K562 (cell line): Measurements from ENCODE around the gene ZFP57.

Experiments used
- CTCF ChIP-seq, 3 experiments: IDR thresholded peaks in 2 of 3; conservative IDR thresholded peaks in 1 of 3; 2 replicates each; pipeline ENCODE4 v1.5.1; 2011 to 2012; ENCODE audit warnings: low read length in 3 of 3, mild to moderate bottlenecking in 3 of 3, control low read depth in 2 of 3, improper control_type of control experiment in 1 of 3, inconsistent platforms in 1 of 3, low read depth in 1 of 3, mixed read lengths in 1 of 3, moderate library complexity in 1 of 3; ENCODE audit not compliant: insufficient read depth in 2 of 3
- EP300 ChIP-seq: IDR thresholded peaks from 2 replicates; pipeline ENCODE4 v1.6.1; 2012; ENCODE audit warnings: low read length, improper control_type of control experiment
- LEF1 ChIP-seq: fragments of 450-650 bp; IDR thresholded peaks from 2 replicates; pipeline ENCODE4 v1.6.1; 2016; ENCODE audit warnings: mild to moderate bottlenecking
- MAFK ChIP-seq: IDR thresholded peaks from 2 replicates; pipeline ENCODE4 v1.6.1; 2011; ENCODE audit warnings: low read length, improper control_type of control experiment
- MEF2D ChIP-seq: conservative IDR thresholded peaks from 2 replicates; pipeline ENCODE4 v1.6.1; 2016; ENCODE audit warnings: low read depth, missing genetic modification characterization, missing compliant biosample characterization
- PHB2 ChIP-seq: fragments of 450-650 bp; IDR thresholded peaks from 2 replicates; pipeline ENCODE4 v1.6.1; 2017; ENCODE audit warnings: low read depth
- POLR2AphosphoS5 ChIP-seq: IDR thresholded peaks from 2 replicates; pipeline ENCODE4 v1.6.1; 2011; ENCODE audit warnings: mild to moderate bottlenecking, low read depth, low read length, moderate library complexity; ENCODE audit not compliant: control insufficient read depth, insufficient read depth
- PURB ChIP-seq: sonication (generic); formaldehyde crosslinking; IDR thresholded peaks from 2 replicates; pipeline ENCODE4 v1.9.0; 2021; ENCODE audit warnings: low read depth, mild to moderate bottlenecking, missing genetic modification reagents
- SP1 ChIP-seq: sonication (generic); formaldehyde crosslinking; IDR thresholded peaks from 2 replicates; pipeline ENCODE4 v1.8.1; 2022; ENCODE audit warnings: mild to moderate bottlenecking, missing genetic modification reagents
- SPI1 ChIP-seq: IDR thresholded peaks from 2 replicates; pipeline ENCODE4 v1.6.1; 2011; ENCODE audit warnings: low read depth, low read length, control low read depth, borderline replicate concordance
- TF ChIP-seq, protein P1 (sequence below): fragments of 450-650 bp; IDR thresholded peaks from 2 replicates; pipeline ENCODE4 v1.6.1; 2016; ENCODE audit warnings: low read depth
- TF ChIP-seq, protein P2 (sequence below): fragments of 450-650 bp; formaldehyde crosslinking; IDR thresholded peaks from 2 replicates; pipeline ENCODE4 v1.4.0; 2020; ENCODE audit warnings: mild to moderate bottlenecking, moderate library complexity

DNA sequence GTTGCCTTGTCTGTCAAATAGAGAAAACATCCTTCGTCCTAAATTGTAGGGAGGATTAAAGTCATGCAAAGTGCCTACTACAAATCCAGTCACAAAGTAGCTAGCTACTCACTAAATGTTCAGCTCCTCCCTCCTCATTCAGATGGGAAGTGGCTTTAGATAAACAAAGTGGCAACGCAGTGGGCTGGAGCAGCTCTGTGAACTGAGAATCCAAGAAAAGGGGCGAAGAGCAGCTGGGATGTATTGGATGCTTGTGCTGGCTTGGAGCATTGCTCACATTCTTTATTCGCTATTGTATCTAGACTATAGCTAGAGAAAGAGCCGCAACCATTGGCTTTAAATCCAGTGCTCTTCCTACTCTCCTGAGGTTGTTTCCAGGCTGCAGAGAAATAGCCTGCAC lies 13.8 kb downstream of the ZFP57 start:
- TF ChIP-seq POLR2AphosphoS5: no peak
- no peak for TF ChIP-seq CTCF (IDR thresholded peaks at IDR 0.05 in 2 of 3, conservative IDR thresholded peaks at IDR 0.05 in 1 of 3; ENCODE audit: insufficient read depth in 2 of 3, low read depth in 1 of 3, low read length in 3 of 3)
- no peak for TF ChIP-seq SP1 (CRISPR knock-in tag)
- TF ChIP-seq, protein P1, sequence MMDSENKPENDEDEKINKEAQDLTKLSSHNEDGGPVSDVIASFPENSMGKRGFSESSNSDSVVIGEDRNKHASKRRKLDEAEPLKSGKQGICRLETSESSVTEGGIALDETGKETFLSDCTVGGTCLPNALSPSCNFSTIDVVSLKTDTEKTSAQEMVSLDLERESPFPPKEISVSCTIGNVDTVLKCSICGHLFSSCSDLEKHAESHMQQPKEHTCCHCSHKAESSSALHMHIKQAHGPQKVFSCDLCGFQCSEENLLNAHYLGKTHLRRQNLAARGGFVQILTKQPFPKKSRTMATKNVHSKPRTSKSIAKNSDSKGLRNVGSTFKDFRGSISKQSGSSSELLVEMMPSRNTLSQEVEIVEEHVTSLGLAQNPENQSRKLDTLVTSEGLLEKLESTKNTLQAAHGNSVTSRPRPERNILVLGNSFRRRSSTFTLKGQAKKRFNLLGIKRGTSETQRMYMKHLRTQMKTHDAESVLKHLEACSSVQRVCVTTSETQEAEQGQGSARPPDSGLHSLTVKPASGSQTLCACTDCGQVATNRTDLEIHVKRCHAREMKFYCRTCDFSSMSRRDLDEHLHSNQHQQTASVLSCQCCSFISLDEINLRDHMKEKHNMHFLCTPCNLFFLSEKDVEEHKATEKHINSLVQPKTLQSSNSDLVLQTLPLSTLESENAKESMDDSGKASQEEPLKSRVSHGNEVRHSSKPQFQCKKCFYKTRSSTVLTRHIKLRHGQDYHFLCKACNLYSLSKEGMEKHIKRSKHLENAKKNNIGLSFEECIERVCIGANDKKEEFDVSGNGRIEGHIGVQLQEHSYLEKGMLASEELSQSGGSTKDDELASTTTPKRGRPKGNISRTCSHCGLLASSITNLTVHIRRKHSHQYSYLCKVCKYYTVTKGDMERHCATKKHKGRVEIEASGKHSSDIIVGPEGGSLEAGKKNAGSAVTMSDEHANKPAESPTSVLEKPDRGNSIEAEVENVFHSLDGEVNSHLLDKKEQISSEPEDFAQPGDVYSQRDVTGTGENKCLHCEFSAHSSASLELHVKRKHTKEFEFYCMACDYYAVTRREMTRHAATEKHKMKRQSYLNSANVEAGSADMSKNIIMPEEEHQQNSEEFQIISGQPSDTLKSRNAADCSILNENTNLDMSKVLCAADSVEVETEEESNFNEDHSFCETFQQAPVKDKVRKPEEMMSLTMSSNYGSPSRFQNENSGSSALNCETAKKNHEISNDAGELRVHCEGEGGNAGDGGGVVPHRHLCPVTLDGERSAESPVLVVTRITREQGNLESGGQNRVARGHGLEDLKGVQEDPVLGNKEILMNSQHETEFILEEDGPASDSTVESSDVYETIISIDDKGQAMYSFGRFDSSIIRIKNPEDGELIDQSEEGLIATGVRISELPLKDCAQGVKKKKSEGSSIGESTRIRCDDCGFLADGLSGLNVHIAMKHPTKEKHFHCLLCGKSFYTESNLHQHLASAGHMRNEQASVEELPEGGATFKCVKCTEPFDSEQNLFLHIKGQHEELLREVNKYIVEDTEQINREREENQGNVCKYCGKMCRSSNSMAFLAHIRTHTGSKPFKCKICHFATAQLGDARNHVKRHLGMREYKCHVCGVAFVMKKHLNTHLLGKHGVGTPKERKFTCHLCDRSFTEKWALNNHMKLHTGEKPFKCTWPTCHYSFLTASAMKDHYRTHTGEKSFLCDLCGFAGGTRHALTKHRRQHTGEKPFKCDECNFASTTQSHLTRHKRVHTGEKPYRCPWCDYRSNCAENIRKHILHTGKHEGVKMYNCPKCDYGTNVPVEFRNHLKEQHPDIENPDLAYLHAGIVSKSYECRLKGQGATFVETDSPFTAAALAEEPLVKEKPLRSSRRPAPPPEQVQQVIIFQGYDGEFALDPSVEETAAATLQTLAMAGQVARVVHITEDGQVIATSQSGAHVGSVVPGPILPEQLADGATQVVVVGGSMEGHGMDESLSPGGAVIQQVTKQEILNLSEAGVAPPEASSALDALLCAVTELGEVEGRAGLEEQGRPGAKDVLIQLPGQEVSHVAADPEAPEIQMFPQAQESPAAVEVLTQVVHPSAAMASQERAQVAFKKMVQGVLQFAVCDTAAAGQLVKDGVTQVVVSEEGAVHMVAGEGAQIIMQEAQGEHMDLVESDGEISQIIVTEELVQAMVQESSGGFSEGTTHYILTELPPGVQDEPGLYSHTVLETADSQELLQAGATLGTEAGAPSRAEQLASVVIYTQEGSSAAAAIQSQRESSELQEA: no peak
- TF ChIP-seq LEF1: no peak
- TF ChIP-seq MEF2D: no peak
- no peak for TF ChIP-seq MAFK
- TF ChIP-seq SPI1: no peak
- TF ChIP-seq PURB (CRISPR knock-in tag): no peak
- TF ChIP-seq EP300: no peak
- TF ChIP-seq PHB2: no peak
- TF ChIP-seq, protein P2, sequence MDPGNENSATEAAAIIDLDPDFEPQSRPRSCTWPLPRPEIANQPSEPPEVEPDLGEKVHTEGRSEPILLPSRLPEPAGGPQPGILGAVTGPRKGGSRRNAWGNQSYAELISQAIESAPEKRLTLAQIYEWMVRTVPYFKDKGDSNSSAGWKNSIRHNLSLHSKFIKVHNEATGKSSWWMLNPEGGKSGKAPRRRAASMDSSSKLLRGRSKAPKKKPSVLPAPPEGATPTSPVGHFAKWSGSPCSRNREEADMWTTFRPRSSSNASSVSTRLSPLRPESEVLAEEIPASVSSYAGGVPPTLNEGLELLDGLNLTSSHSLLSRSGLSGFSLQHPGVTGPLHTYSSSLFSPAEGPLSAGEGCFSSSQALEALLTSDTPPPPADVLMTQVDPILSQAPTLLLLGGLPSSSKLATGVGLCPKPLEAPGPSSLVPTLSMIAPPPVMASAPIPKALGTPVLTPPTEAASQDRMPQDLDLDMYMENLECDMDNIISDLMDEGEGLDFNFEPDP (CRISPR knock-in tag): no peak
